ENCODE results near the gene DTD1. TPM values are rescaled to one million over a fixed set of nuclear protein-coding genes. Genes with fewer than 3 reads are reported as not detected.

Gene DTD1
- total RNA-seq, 1 experiment from 2014 or later: 109 TPM

DNA sequence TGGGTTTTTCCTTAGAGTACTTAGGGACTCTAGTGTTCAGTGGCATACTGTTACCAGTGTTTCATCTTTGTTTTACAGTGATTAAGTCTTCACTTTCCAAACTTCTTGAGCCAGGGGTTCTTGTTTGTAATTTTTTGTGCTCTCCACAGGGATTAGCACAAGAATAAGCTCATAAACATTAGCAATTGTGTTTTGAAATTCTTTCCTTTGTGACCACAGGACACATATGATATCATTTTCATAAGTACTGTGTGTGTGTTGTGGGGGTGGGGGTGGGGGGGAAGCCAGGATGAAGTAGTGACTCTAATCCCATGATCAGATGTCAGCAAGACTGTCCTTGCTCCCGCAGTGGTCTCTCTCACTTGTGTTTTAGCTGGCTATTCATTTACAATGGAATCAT, 124.3 kb downstream of the DTD1 start:
- Mint-ChIP-seq H3K27me3 (ENCODE audit: insufficient read depth, unreplicated experiment) (no peaks in the 10 kb centered on the region), H3K27ac (ENCODE audit: unreplicated experiment) (no peak overlapping the region), H3K4me1 (ENCODE audit: low read depth, unreplicated experiment) (no peaks in the 10 kb centered on the region), H3K36me3 (ENCODE audit: insufficient read depth, unreplicated experiment) (no peaks in the 10 kb centered on the region), H3K4me3 (ENCODE audit: unreplicated experiment) (no peak overlapping the region), H3K9me3 (ENCODE audit: unreplicated experiment) (no peaks in the 10 kb centered on the region)
- intact Hi-C loops (cut with micrococcal nuclease; ENCODE audit: unreplicated experiment): no loop called here
- Histone ChIP-seq H3K9me3 (no peaks in the 10 kb centered on the region), H3K4me3 (ENCODE audit: low read depth, low read length) (no peak overlapping the region), H3K4me1 (no peaks in the 10 kb centered on the region), H3K36me3 (ENCODE audit: control insufficient read depth, insufficient read depth, low read length) (no peaks in the 10 kb centered on the region; the same call in 1 of the 2 replicates), H3K27me3 (replicated peaks; ENCODE audit: control insufficient read depth, insufficient read depth, low read length) (no peaks in the 10 kb centered on the region)
- no TSS peak for BruUV-seq (replicated peaks)
- TF ChIP-seq, protein P1, sequence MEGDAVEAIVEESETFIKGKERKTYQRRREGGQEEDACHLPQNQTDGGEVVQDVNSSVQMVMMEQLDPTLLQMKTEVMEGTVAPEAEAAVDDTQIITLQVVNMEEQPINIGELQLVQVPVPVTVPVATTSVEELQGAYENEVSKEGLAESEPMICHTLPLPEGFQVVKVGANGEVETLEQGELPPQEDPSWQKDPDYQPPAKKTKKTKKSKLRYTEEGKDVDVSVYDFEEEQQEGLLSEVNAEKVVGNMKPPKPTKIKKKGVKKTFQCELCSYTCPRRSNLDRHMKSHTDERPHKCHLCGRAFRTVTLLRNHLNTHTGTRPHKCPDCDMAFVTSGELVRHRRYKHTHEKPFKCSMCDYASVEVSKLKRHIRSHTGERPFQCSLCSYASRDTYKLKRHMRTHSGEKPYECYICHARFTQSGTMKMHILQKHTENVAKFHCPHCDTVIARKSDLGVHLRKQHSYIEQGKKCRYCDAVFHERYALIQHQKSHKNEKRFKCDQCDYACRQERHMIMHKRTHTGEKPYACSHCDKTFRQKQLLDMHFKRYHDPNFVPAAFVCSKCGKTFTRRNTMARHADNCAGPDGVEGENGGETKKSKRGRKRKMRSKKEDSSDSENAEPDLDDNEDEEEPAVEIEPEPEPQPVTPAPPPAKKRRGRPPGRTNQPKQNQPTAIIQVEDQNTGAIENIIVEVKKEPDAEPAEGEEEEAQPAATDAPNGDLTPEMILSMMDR (IDR thresholded peaks at IDR 0.05; ENCODE audit: insufficient read depth in 1 of 2, low read depth in 1 of 2, low read length in 1 of 2, severe bottlenecking in 1 of 2, unreplicated experiment in 1 of 2): no peak
- ChIA-PET CTCF (interaction anchor here (0.8 to 1.5 kb wide), 2 partner anchors 80 kb away, joined by 4 to 5 read pairs; no protein-coding TSS in a partner anchor), POLR2A (no interaction called here)
- no peak for DNase-seq

DNA sequence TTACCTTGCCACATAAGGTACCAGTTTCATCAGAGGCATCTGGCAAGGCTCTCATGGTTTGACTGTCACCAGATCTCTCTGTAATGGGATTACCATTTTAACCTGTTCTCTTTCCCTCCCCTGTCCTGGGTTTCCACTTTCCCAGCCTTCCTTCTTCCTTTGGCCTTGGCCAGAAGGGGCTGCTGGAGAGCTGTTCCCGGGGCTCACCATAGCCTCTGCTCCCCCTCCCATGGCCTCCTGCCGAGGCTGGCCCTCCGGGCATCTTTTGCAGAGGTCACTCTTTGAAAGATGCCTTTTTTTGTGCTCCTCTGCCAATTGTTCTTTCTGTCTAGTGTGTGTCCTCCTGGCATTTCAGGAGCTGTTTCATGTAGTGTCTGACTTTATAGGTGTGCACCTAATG, 125.0 kb downstream of the DTD1 start:
- H3K27ac Mint-ChIP-seq (ENCODE audit: unreplicated experiment): no peak overlapping the region
- H3K9me3 ChIP-seq: no peaks in the 10 kb centered on the region
- TF ChIP-seq, protein P1 (IDR thresholded peaks at IDR 0.05; ENCODE audit: insufficient read depth in 1 of 2, low read depth in 1 of 2, low read length in 1 of 2, severe bottlenecking in 1 of 2, unreplicated experiment in 1 of 2): no peak
- intact Hi-C loops (cut with micrococcal nuclease; ENCODE audit: unreplicated experiment): no loop called here
- H3K36me3 Mint-ChIP-seq (ENCODE audit: insufficient read depth, unreplicated experiment): no peaks in the 10 kb centered on the region
- ChIA-PET POLR2A (no interaction called here), CTCF (interaction anchor here (0.8 kb wide), 1 partner anchor 81 kb away, joined by 4 read pairs; no protein-coding TSS in a partner anchor)
- H3K4me3 ChIP-seq (ENCODE audit: low read depth, low read length): no peak overlapping the region
- H3K4me1 Mint-ChIP-seq (ENCODE audit: low read depth, unreplicated experiment): no peaks in the 10 kb centered on the region
- no peaks in the 10 kb centered on the region for H3K9me3 Mint-ChIP-seq (ENCODE audit: unreplicated experiment)
- H3K4me3 Mint-ChIP-seq (ENCODE audit: unreplicated experiment): no peak overlapping the region
- no peaks in the 10 kb centered on the region for H3K4me1 ChIP-seq
- no peaks in the 10 kb centered on the region for H3K27me3 ChIP-seq (replicated peaks; ENCODE audit: control insufficient read depth, insufficient read depth, low read length)
- no peaks in the 10 kb centered on the region for H3K36me3 ChIP-seq (ENCODE audit: control insufficient read depth, insufficient read depth, low read length)
- DNase-seq: no peak
- H3K27me3 Mint-ChIP-seq (ENCODE audit: insufficient read depth, unreplicated experiment): no peaks in the 10 kb centered on the region
- BruUV-seq (replicated peaks): no TSS peak

DNA sequence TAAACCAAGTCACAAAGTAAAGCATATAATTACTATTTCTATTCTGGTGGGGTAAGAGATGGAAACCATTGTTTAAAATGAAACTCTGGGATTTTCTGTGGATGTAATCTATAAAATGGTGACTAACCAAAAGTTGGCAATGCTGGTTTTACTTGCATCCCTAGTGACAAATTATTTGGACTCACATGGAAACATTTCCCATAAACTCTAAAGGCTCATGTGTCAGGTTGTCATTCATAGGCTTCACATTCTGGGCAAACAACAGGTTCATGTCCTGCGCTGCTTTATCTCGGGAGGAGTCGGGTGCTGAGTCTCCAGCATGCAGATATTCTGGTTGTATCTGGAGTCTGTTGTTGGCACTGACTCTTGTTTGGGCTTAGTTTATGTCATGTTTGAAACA, 127.7 kb downstream of the DTD1 start:
- Mint-ChIP-seq H3K27me3 (ENCODE audit: insufficient read depth, unreplicated experiment) (no peaks in the 10 kb centered on the region), H3K4me3 (ENCODE audit: unreplicated experiment) (no peak overlapping the region), H3K4me1 (ENCODE audit: low read depth, unreplicated experiment) (peaks cover 6% of the 10 kb centered on the region), H3K9me3 (ENCODE audit: unreplicated experiment) (no peaks in the 10 kb centered on the region), H3K27ac (ENCODE audit: unreplicated experiment) (no peak overlapping the region), H3K36me3 (ENCODE audit: insufficient read depth, unreplicated experiment) (no peaks in the 10 kb centered on the region)
- Histone ChIP-seq H3K9me3 (no peaks in the 10 kb centered on the region), H3K4me3 (ENCODE audit: low read depth, low read length) (no peak overlapping the region), H3K27me3 (replicated peaks; ENCODE audit: control insufficient read depth, insufficient read depth, low read length) (no peaks in the 10 kb centered on the region), H3K4me1 (no peaks in the 10 kb centered on the region), H3K36me3 (ENCODE audit: control insufficient read depth, insufficient read depth, low read length) (no peaks in the 10 kb centered on the region)
- intact Hi-C loops (cut with micrococcal nuclease; ENCODE audit: unreplicated experiment): no loop called here
- no peak for DNase-seq
- POLR2A ChIA-PET: no interaction called here
- CTCF ChIA-PET: no interaction called here
- no TSS peak for BruUV-seq (replicated peaks)
- TF ChIP-seq, protein P1 (IDR thresholded peaks at IDR 0.05; ENCODE audit: insufficient read depth in 1 of 2, low read depth in 1 of 2, low read length in 1 of 2, severe bottlenecking in 1 of 2, unreplicated experiment in 1 of 2): no peak

Measured in Caco-2 (cell line).